NCI-H1417 treated with DMSO at 0.1 percent for 48 hours (cell line): ENCODE results near the gene EXTL1.

ENCODE experiments used
- DNase-seq: peaks from one replicate; lab custom pipeline; 2025; lab: John Stamatoyannopoulos, UW

The EXTL1 gene

GRCh38 chr1:26041978-26042377, 20.4 kb downstream of the EXTL1 start:
- DNase-seq, result no peak

GRCh38 chr1:26043765-26044164, 22.2 kb downstream of the EXTL1 start:
- no peak for DNase-seq

GRCh38 chr1:26044414-26044813, 22.8 kb downstream of the EXTL1 start:
- no peak for DNase-seq

- no peak for DNase-seq
Measured at GRCh38 chr1:26044971-26045721, 23.6 kb downstream of the EXTL1 start.

GRCh38 chr1:26045722-26046245, 24.2 kb downstream of the EXTL1 start, which contains the start of gene SLC30A2:
SLC30A2 (minus strand) TSS chr1:26046118; CDS start chr1:26045896, 222 bp downstream.
- no peak for DNase-seq

- DNase-seq, result no peak
Measured at GRCh38 chr1:26046246-26047095, 24.9 kb downstream of the EXTL1 start.

- no peak for DNase-seq
Measured at GRCh38 chr1:26047278-26047874, 25.8 kb downstream of the EXTL1 start.

GRCh38 chr1:26049531-26050247, 28.1 kb downstream of the EXTL1 start:
- DNase-seq, result no peak

- DNase-seq, result no peak
Measured at GRCh38 chr1:26050248-26050640, 28.7 kb downstream of the EXTL1 start.

- no peak for DNase-seq
Measured at GRCh38 chr1:26053718-26054560, 32.4 kb downstream of the EXTL1 start.

- DNase-seq, result no peak
Measured at GRCh38 chr1:26055041-26055440, 33.5 kb downstream of the EXTL1 start.

GRCh38 chr1:26057189-26057588, 35.6 kb downstream of the EXTL1 start:
- DNase-seq, result no peak

- DNase-seq, result no peak
Measured at GRCh38 chr1:26058052-26058595, 36.5 kb downstream of the EXTL1 start.

GRCh38 chr1:26059906-26060305, 38.3 kb downstream of the EXTL1 start:
- DNase-seq, result no peak

- DNase-seq, result no peak
Measured at GRCh38 chr1:26060832-26061574, 39.4 kb downstream of the EXTL1 start.

- no peak for DNase-seq
Measured at GRCh38 chr1:26064553-26064952, 43.0 kb downstream of the EXTL1 start.

- DNase-seq, result no peak
Measured at GRCh38 chr1:26066160-26066559, 44.6 kb downstream of the EXTL1 start.

- DNase-seq, result no peak
Measured at GRCh38 chr1:26066857-26067256, 45.3 kb downstream of the EXTL1 start.

- DNase-seq, result no peak
Measured at GRCh38 chr1:26067432-26067911, 45.9 kb downstream of the EXTL1 start, which contains the start of gene TRIM63. TRIM63 (minus strand) TSS chr1:26067630; CDS start chr1:26067494, 136 bp downstream.

GRCh38 chr1:26069941-26070295, 48.3 kb downstream of the EXTL1 start:
- DNase-seq, result no peak
